ENCODE results near the gene CA14. TPM values are rescaled to one million over a fixed set of nuclear protein-coding genes. Genes with fewer than 3 reads are reported as not detected.

The CA14 gene
- polyA plus RNA-seq, 1 of the 3 experiments (the other 2 are of a cell fraction): 0.08 TPM

- Histone ChIP-seq H3K4me1 (ENCODE audit: control insufficient read depth in 1 of 2, insufficient read depth in 2 of 2, low read depth in 1 of 2, low read length in 1 of 2) (0 out of 4 replicates have a peak, but pooled peaks cover 0 to 7% of the 10 kb centered on the region in 2 experiments), H3K4me2 (peak overlapping the region; percentile 62), H3K9me2 (no peaks in the 10 kb centered on the region), H3K27ac (ENCODE audit: low read depth in 2 of 2, low read length in 1 of 2) (peak overlapping the region in 1 of 2 experiments; percentile 41; a peak in 1 of 4 replicates), H3K9me3 (no peaks in the 10 kb centered on the region), H4K20me1 (ENCODE audit: insufficient read depth) (no peaks in the 10 kb centered on the region), H3K9ac (no peak overlapping the region), H3K79me2 (ENCODE audit: insufficient read depth) (peaks cover 6% of the 10 kb centered on the region), H2AFZ (ENCODE audit: low read depth) (peak overlapping the region; percentile 84; the same call in 1 of the 2 replicates), H3K36me3 (replicated peaks in 1 of 2; ENCODE audit: control insufficient read depth in 1 of 2, insufficient read depth in 2 of 2, low read length in 1 of 2) (no peaks in the 10 kb centered on the region), H3K27me3 (ENCODE audit: insufficient read depth) (no peaks in the 10 kb centered on the region), H3K4me3 (ENCODE audit: low read depth in 2 of 2, low read length in 1 of 2) (peak overlapping the region in 1 of 2 experiments; percentile 12; a peak in 1 of 4 replicates), H3F3A (replicated peaks; ENCODE audit: insufficient read depth) (no peaks in the 10 kb centered on the region)
- DNase-seq: no peak
- TF ChIP-seq MXI1 (IDR thresholded peaks at IDR 0.05; ENCODE audit: low read depth, low read length) (no peak), ELF1 (IDR thresholded peaks at IDR 0.05) (no peak), FOSL2 (IDR thresholded peaks at IDR 0.05; ENCODE audit: borderline replicate concordance, low read depth) (no peak), CHD2 (IDR thresholded peaks at IDR 0.05; ENCODE audit: low read length, partially characterized antibody) (no peak), SIN3A (IDR thresholded peaks at IDR 0.05; ENCODE audit: borderline replicate concordance, low read depth, low read length) (no peak), RFX5 (IDR thresholded peaks at IDR 0.05; ENCODE audit: low read length) (no peak), JUND (IDR thresholded peaks at IDR 0.05) (no peak), TCF12 (IDR thresholded peaks at IDR 0.05) (no peak), RAD21 (IDR thresholded peaks at IDR 0.05; ENCODE audit: low read length) (no peak), TAF1 (IDR thresholded peaks at IDR 0.05; ENCODE audit: borderline replicate concordance, low read depth, low read length) (no peak), PBX3 (IDR thresholded peaks at IDR 0.05) (no peak), RCOR1 (IDR thresholded peaks at IDR 0.05; ENCODE audit: low read length) (no peak), MEF2A (IDR thresholded peaks at IDR 0.05; ENCODE audit: borderline replicate concordance, low read depth) (no peak), EP300 (IDR thresholded peaks at IDR 0.05; ENCODE audit: borderline replicate concordance in 1 of 2, low read depth in 1 of 2, low read length in 1 of 2) (no peak), FOXJ3 (CRISPR knock-in tag; IDR thresholded peaks at IDR 0.05) (no peak)
- TF ChIP-seq, protein P1, sequence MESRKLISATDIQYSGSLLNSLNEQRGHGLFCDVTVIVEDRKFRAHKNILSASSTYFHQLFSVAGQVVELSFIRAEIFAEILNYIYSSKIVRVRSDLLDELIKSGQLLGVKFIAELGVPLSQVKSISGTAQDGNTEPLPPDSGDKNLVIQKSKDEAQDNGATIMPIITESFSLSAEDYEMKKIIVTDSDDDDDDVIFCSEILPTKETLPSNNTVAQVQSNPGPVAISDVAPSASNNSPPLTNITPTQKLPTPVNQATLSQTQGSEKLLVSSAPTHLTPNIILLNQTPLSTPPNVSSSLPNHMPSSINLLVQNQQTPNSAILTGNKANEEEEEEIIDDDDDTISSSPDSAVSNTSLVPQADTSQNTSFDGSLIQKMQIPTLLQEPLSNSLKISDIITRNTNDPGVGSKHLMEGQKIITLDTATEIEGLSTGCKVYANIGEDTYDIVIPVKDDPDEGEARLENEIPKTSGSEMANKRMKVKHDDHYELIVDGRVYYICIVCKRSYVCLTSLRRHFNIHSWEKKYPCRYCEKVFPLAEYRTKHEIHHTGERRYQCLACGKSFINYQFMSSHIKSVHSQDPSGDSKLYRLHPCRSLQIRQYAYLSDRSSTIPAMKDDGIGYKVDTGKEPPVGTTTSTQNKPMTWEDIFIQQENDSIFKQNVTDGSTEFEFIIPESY (IDR thresholded peaks at IDR 0.05; ENCODE audit: borderline replicate concordance, low read depth): no peak
- TF ChIP-seq, protein P2, sequence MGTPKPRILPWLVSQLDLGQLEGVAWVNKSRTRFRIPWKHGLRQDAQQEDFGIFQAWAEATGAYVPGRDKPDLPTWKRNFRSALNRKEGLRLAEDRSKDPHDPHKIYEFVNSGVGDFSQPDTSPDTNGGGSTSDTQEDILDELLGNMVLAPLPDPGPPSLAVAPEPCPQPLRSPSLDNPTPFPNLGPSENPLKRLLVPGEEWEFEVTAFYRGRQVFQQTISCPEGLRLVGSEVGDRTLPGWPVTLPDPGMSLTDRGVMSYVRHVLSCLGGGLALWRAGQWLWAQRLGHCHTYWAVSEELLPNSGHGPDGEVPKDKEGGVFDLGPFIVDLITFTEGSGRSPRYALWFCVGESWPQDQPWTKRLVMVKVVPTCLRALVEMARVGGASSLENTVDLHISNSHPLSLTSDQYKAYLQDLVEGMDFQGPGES (IDR thresholded peaks at IDR 0.05; ENCODE audit: low read depth, low read length): no peak
- TF ChIP-seq, protein P3, sequence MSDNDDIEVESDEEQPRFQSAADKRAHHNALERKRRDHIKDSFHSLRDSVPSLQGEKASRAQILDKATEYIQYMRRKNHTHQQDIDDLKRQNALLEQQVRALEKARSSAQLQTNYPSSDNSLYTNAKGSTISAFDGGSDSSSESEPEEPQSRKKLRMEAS (IDR thresholded peaks at IDR 0.05; ENCODE audit: low read depth): no peak
- CTCF ChIA-PET: interaction anchor here (1.7 to 3.5 kb wide), 2 partner anchors 8 to 17 kb away, joined by 19 to 20 read pairs; partner anchors contain the start of gene CIART
- POLR2A ChIA-PET: interaction anchor here (0.6 kb wide), 1 partner anchor 65 kb away, joined by 3 read pairs; no protein-coding TSS in a partner anchor
- 67% methylated on average over 1 of the region's 1 CpG for WGBS (ENCODE audit: low lambda C conversion rate)
These were observed 15.7 kb downstream of the CA14 start for GRCh38 chr1:150273311-150273710.
